Gastrocnemius medialis (tissue), 4 donors: ENCODE measurements around the gene LRRC59.

Source experiments
- CTCF ChIP-seq, 5 experiments: fragments of 450-650 bp in 3 of 5; fragments of 200-600 bp in 2 of 5; sonication (generic) in 2 of 5; IDR thresholded peaks in 4 of 5; conservative IDR thresholded peaks in 1 of 5; 1 replicate in 4 of 5; 2 replicates in 1 of 5; pipeline ENCODE4 v1.5.1; 2016 to 2019; ENCODE audit warnings: antibody characterized with exemption in 5 of 5, mild to moderate bottlenecking in 3 of 5, moderate library complexity in 3 of 5
- POLR2A ChIP-seq, 2 donors: fragments of 450-650 bp; IDR thresholded peaks; one replicate each; pipeline ENCODE4 v1.6.1; 2017; ENCODE audit warnings: antibody characterized with exemption in 2 of 2, mild to moderate bottlenecking in 2 of 2, moderate library complexity in 2 of 2

- no peak for TF ChIP-seq CTCF (IDR thresholded peaks at IDR 0.05 in 4 of 5, conservative IDR thresholded peaks at IDR 0.05 in 1 of 5)
- no peak for TF ChIP-seq POLR2A (IDR thresholded peaks at IDR 0.05)
Measured at GRCh38 chr17:50347117-50347893, 50.0 kb downstream of the LRRC59 start.
